Activated naive CD8-positive, alpha-beta T cell treated with anti-CD3 and anti-CD28 coated beads for 36 hours (primary cell): ENCODE results near the gene TFDP2. TPM values are rescaled to one million over a fixed set of nuclear protein-coding genes. Genes with fewer than 3 reads are reported as not detected.
"Not testable (repeated sequence)": the region's sequence is repeated elsewhere in the genome, so short reads cannot be mapped to it uniquely, and the experiment has no call there.

Experiments
- DNase-seq: peaks from one replicate; pipeline ENCODE4 v3.0.0; 2021
- H3K27ac Mint-ChIP-seq: one replicate; pipeline ENCODE4 v1.8.0; 2022; ENCODE audit warnings: mild to moderate bottlenecking, moderate library complexity, mixed read lengths
- H3K27me3 Mint-ChIP-seq: one replicate; pipeline ENCODE4 v1.8.0; 2022; ENCODE audit warnings: mild to moderate bottlenecking, mixed read lengths
- H3K36me3 Mint-ChIP-seq: one replicate; pipeline ENCODE4 v1.8.0; 2021; ENCODE audit warnings: mild to moderate bottlenecking, mixed read lengths
- H3K4me1 Mint-ChIP-seq: one replicate; pipeline ENCODE4 v1.8.0; 2021; ENCODE audit warnings: mixed read lengths
- H3K4me3 Mint-ChIP-seq: one replicate; pipeline ENCODE4 v1.8.0; 2022; ENCODE audit warnings: mild to moderate bottlenecking, moderate library complexity, mixed read lengths
- H3K9me3 Mint-ChIP-seq: one replicate; pipeline ENCODE4 v1.8.0; 2022; ENCODE audit warnings: mixed read lengths
- total RNA-seq, 2 experiments: library from RNA; stranded (reverse); gene quantifications; one replicate each; pipeline ENCODE4 v1.2.3, GENCODE V29; 2021

The TFDP2 gene
- total RNA-seq, 2 experiments from 2014 or later, result 28.1 to 32.0 TPM

GRCh38 chr3:141996437-141996836 lies 152.9 kb downstream of the TFDP2 start:
- Mint-ChIP-seq H3K4me3 (no peak overlapping the region), H3K9me3 (no peaks in the 10 kb centered on the region)

GRCh38 chr3:141994856-141995255 lies 154.5 kb downstream of the TFDP2 start:
- no peaks in the 10 kb centered on the region for H3K27me3 Mint-ChIP-seq
- H3K4me1 Mint-ChIP-seq, result peaks cover 4% of the 10 kb centered on the region
- no peak for DNase-seq
- no peak overlapping the region for H3K27ac Mint-ChIP-seq
- H3K4me3 Mint-ChIP-seq, result no peak overlapping the region
- H3K36me3 Mint-ChIP-seq, result no peaks in the 10 kb centered on the region
- no peaks in the 10 kb centered on the region for H3K9me3 Mint-ChIP-seq

More at GRCh38 chr3:141996437-141996836, 152.9 kb downstream of the TFDP2 start:
- no peak overlapping the region for H3K27ac Mint-ChIP-seq
- peaks cover 4% of the 10 kb centered on the region for H3K4me1 Mint-ChIP-seq
- no peaks in the 10 kb centered on the region for H3K36me3 Mint-ChIP-seq
- no peak for DNase-seq
- H3K27me3 Mint-ChIP-seq, result no peaks in the 10 kb centered on the region

GRCh38 chr3:141992512-141992911 lies 156.8 kb downstream of the TFDP2 start:
- H3K9me3 Mint-ChIP-seq, result no peaks in the 10 kb centered on the region
- H3K36me3 Mint-ChIP-seq, result no peaks in the 10 kb centered on the region
- H3K4me1 Mint-ChIP-seq, result peaks cover 6% of the 10 kb centered on the region
- H3K27ac Mint-ChIP-seq, result no peak overlapping the region
- no peak for DNase-seq
- H3K27me3 Mint-ChIP-seq, result no peaks in the 10 kb centered on the region
- H3K4me3 Mint-ChIP-seq, result no peak overlapping the region

DNA sequence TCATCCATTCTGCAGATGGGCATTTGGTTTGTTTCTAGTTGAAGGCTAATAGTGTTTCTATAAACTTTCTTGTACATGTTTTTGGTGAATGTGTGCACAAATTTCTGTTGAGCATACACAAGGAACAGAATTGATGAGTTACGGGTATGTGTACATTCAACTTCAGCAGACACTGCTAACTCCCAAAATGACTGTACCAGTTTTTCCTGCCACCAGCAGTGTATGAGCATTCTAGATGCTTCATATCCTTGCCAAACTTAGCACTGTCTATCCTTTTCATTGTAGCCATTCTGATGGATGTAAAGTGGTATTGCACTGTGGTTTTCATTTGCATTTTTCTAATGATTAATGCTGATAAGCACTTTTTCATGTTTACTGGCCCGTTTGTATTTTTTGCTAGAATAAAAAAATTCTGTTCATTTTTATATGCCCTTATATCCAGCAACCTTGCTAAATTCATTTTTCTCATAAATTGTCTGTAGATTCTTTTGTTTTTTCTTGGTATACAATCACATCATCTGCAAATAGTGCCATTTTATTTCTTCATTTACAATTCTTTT lies 162.7 kb downstream of the TFDP2 start:
- DNase-seq, result no peak
- Mint-ChIP-seq H3K9me3 (no peaks in the 10 kb centered on the region), H3K4me1 (peaks cover 2% of the 10 kb centered on the region), H3K27me3 (no peaks in the 10 kb centered on the region), H3K36me3 (peaks cover 5% of the 10 kb centered on the region), H3K27ac (no peak overlapping the region), H3K4me3 (no peak overlapping the region)

DNA sequence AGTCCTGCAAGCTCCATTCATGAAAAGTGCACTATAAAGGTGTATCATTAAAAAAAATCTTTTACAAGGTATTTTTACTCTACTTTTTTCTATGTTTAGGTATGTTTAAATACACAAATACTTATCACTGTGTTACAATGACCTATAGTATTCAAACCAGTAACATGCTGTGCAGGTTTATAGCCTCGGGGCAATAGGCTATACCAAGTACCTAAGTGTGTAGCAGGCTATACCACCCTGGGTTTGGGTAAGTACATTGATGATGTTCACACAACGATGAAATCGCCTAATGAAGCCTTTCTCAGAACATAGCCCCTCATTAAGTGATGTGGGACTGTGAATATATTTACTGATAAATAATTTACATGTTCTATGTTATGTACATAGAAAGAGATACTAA lies 168.3 kb downstream of the TFDP2 start:
- DNase-seq, result no peak
- Mint-ChIP-seq H3K4me1 (no peaks in the 10 kb centered on the region), H3K4me3 (no peak overlapping the region), H3K27ac (no peak overlapping the region), H3K27me3 (no peaks in the 10 kb centered on the region), H3K36me3 (peaks cover 8% of the 10 kb centered on the region), H3K9me3 (no peaks in the 10 kb centered on the region)

DNA sequence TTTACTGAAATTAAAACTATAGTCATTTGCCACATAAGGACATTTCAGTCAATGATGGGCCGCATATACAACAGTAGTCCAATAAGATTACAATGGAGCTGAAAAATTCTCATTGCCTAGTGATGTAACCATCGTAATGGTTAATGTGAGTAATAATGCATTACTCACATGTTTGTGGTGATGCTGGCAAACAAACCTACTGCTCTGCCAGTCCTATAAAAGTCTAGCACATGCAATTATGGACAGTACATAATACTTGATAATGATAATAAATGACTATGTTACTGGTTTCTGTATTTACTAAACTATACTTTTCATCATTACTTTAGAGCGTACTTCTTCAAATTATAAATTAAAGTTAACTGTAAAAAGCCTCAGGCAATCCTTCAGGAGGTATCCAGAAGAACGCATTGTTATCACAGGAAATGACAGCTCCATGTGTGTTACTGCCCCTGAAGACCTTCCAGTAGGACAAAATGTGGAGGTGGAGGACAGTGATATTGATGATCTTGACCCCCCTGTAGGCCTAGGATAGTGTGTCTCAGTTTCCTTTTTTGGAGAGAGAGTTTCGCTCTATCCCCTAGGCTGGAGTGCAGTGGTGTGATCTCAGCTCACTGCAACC lies 170.2 kb downstream of the TFDP2 start:
- Mint-ChIP-seq H3K36me3 (peaks cover 3% of the 10 kb centered on the region), H3K27ac (no peak overlapping the region), H3K4me3 (no peak overlapping the region), H3K4me1 (no peaks in the 10 kb centered on the region), H3K9me3 (no peaks in the 10 kb centered on the region), H3K27me3 (no peaks in the 10 kb centered on the region)
- DNase-seq, result no peak

- not testable (repeated sequence) for H3K27me3 Mint-ChIP-seq, H3K4me3 Mint-ChIP-seq, H3K27ac Mint-ChIP-seq, H3K36me3 Mint-ChIP-seq, DNase-seq, H3K9me3 Mint-ChIP-seq, H3K4me1 Mint-ChIP-seq
Measured at GRCh38 chr3:141974777-141975176, 174.6 kb downstream of the TFDP2 start.

- Mint-ChIP-seq H3K4me1 (no peaks in the 10 kb centered on the region), H3K9me3 (no peaks in the 10 kb centered on the region), H3K27me3 (no peaks in the 10 kb centered on the region), H3K36me3 (peaks cover 6% of the 10 kb centered on the region), H3K27ac (no peak overlapping the region), H3K4me3 (no peak overlapping the region)
- DNase-seq, result no peak
Measured at GRCh38 chr3:141972399-141972798, 176.9 kb downstream of the TFDP2 start.

DNA sequence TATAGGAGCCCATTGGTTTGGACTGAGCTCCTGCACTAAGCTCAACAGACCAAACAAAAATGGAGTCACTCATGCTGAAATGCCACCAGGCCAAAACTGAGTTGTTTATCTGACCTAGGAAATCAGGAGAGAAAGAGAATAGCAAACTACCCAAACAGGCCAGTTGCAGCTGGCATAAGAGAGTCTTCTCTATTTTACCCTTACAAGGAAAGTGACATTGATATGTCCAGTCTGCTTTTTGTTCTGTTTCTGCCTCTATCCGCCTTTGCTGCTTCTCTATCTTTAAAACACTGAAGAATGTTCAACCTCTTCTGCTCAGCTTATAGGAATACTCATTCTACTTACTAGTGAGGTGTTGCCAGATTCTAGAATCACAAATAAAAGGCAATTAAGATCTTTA lies 177.8 kb downstream of the TFDP2 start:
- H3K4me3 Mint-ChIP-seq, result no peak overlapping the region
- H3K36me3 Mint-ChIP-seq, result peaks cover 6% of the 10 kb centered on the region
- no peak overlapping the region for H3K27ac Mint-ChIP-seq
- no peaks in the 10 kb centered on the region for H3K9me3 Mint-ChIP-seq
- no peaks in the 10 kb centered on the region for H3K27me3 Mint-ChIP-seq
- DNase-seq, result no peak
- no peaks in the 10 kb centered on the region for H3K4me1 Mint-ChIP-seq

GRCh38 chr3:141969711-141970110 lies 179.6 kb downstream of the TFDP2 start:
- Mint-ChIP-seq H3K4me1 (no peaks in the 10 kb centered on the region), H3K9me3 (no peaks in the 10 kb centered on the region), H3K27ac (no peak overlapping the region), H3K27me3 (no peaks in the 10 kb centered on the region), H3K4me3 (no peak overlapping the region), H3K36me3 (peaks cover 6% of the 10 kb centered on the region)
- no peak for DNase-seq

GRCh38 chr3:141965471-141965870 lies 183.9 kb downstream of the TFDP2 start:
- H3K9me3 Mint-ChIP-seq, result no peaks in the 10 kb centered on the region

DNA sequence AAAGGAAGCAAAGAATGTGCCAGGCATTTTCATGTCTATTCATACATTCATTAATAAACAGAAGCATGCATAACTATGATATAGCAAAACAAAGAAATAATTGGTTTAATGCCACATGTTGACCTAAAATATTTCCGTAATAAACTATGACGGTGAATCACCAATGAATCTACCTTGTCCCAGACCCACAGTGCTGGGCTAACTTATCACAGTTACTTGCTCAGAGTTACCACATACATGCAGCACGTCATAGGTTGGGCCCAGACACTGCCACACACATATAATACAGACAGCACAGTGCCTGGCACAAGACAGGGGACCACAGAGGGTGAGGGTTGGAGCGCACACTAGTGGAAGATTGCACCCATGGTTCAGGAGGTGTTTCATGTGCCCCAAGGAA lies 186.0 kb downstream of the TFDP2 start:
- H3K27ac Mint-ChIP-seq, result no peak overlapping the region
- H3K36me3 Mint-ChIP-seq, result peaks cover 4% of the 10 kb centered on the region
- H3K27me3 Mint-ChIP-seq, result no peaks in the 10 kb centered on the region
- no peaks in the 10 kb centered on the region for H3K9me3 Mint-ChIP-seq
- no peak overlapping the region for H3K4me3 Mint-ChIP-seq
- H3K4me1 Mint-ChIP-seq, result no peaks in the 10 kb centered on the region
- DNase-seq, result no peak

More at GRCh38 chr3:141965471-141965870, 183.9 kb downstream of the TFDP2 start:
- no peak overlapping the region for H3K27ac Mint-ChIP-seq
- no peaks in the 10 kb centered on the region for H3K36me3 Mint-ChIP-seq
- no peaks in the 10 kb centered on the region for H3K4me1 Mint-ChIP-seq
- DNase-seq, result no peak
- no peak overlapping the region for H3K4me3 Mint-ChIP-seq
- no peaks in the 10 kb centered on the region for H3K27me3 Mint-ChIP-seq

DNA sequence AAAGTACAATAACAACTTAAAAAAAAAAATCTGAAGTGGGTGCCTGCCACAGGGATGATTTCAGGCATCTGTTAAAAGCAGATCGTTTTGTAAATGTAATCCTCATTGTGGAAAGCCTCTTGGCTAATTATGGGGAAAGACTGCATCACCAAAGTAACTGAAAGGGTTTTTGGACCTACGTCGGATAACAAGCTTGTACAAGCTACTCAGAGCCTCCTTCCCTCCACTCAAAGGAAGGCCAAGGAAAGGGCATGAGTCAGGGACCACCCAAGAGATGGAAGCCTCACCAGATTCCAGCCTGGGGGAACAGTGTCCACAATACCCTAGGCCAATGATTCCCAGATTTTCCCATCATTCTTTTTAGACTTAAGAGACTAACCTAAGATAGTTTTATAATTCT lies 188.6 kb downstream of the TFDP2 start:
- no peaks in the 10 kb centered on the region for H3K27me3 Mint-ChIP-seq
- H3K9me3 Mint-ChIP-seq, result no peaks in the 10 kb centered on the region
- H3K4me3 Mint-ChIP-seq, result no peak overlapping the region
- no peaks in the 10 kb centered on the region for H3K4me1 Mint-ChIP-seq
- H3K36me3 Mint-ChIP-seq, result peaks cover 7% of the 10 kb centered on the region
- DNase-seq, result no peak
- H3K27ac Mint-ChIP-seq, result no peak overlapping the region

GRCh38 chr3:141959589-141960554 lies 189.5 kb downstream of the TFDP2 start:
- Mint-ChIP-seq H3K27ac (no peak overlapping the region), H3K27me3 (no peaks in the 10 kb centered on the region), H3K4me3 (no peak overlapping the region), H3K9me3 (no peaks in the 10 kb centered on the region), H3K4me1 (peaks cover 5% of the 10 kb centered on the region), H3K36me3 (peaks cover 7% of the 10 kb centered on the region)
- DNase-seq, result no peak

DNA sequence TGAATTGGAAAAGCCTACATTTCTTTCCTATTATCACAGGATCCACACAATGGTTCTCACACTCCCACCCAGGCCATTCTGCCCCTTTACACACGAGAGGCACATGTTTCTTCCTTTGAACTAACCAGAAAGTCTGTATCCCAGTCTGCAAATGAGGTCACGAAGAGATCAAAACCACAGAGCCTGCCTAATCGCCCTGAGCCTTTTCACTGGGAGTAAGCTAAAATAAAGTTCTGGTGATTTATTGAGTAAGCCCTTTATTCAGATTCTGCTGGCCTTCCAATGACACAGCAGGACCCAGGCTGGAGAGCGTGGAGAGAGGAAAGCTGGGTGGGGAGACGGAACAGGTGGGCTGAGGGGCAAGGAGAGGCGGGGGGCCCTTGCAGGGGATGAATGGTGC lies 194.2 kb downstream of the TFDP2 start:
- H3K4me1 Mint-ChIP-seq, result peaks cover 6% of the 10 kb centered on the region
- H3K9me3 Mint-ChIP-seq, result no peaks in the 10 kb centered on the region
- DNase-seq, result no peak
- H3K27ac Mint-ChIP-seq, result no peak overlapping the region
- H3K27me3 Mint-ChIP-seq, result no peaks in the 10 kb centered on the region
- no peak overlapping the region for H3K4me3 Mint-ChIP-seq
- H3K36me3 Mint-ChIP-seq, result peaks cover 8% of the 10 kb centered on the region
